IPS DF 6.9 (cell line): ENCODE measurements around the gene HOXD8.

Experiments
- DNase-seq: peaks from one replicate; pipeline ENCODE4 v3.0.0-alpha.2; 2013; ENCODE audit warnings: low read depth, low spot score
- H3K27ac ChIP-seq: one replicate; pipeline ENCODE4 v1.5.1; 2013; ENCODE audit warnings: low read length, control low read depth
- H3K27me3 ChIP-seq: 2 replicates; pipeline ENCODE4 v1.6.1; 2013; ENCODE audit warnings: mild to moderate bottlenecking, low read length; ENCODE audit not compliant: control insufficient read depth, insufficient read depth
- H3K36me3 ChIP-seq: 2 replicates; pipeline ENCODE4 v1.6.1; 2013; ENCODE audit warnings: low read length; ENCODE audit not compliant: control insufficient read depth, insufficient read depth
- H3K4me1 ChIP-seq: 2 replicates; pipeline ENCODE4 v1.6.1; 2013; ENCODE audit warnings: low read length; ENCODE audit not compliant: control insufficient read depth, insufficient read depth
- H3K4me3 ChIP-seq: 2 replicates; pipeline ENCODE4 v1.5.1; 2013; ENCODE audit warnings: mild to moderate bottlenecking, low read length
- H3K9me3 ChIP-seq: 2 replicates; pipeline ENCODE4 v1.6.1; 2013; ENCODE audit warnings: low read length, inconsistent platforms; ENCODE audit not compliant: control insufficient read depth, insufficient read depth
- WGBS: extraction: QIAGEN DNeasy Blood & Tissue Kit; methylation state at CpG from one replicate; pipeline ENCODE4 v1.1.7; 2013; ENCODE audit warnings: mixed read lengths, missing lambda C conversion rate; ENCODE audit not compliant: insufficient read length, insufficient coverage; 5-methylcytosine and 5-hydroxymethylcytosine counted together

Gene HOXD8

GRCh38 chr2:176173567-176174381 is 44.3 kb downstream of the HOXD8 start:
- Histone ChIP-seq H3K9me3 (no peaks in the 10 kb centered on the region), H3K36me3 (no peaks in the 10 kb centered on the region), H3K27me3 (peaks cover 94% of the 10 kb centered on the region), H3K27ac (no peak overlapping the region), H3K4me3 (no peak overlapping the region), H3K4me1 (peaks cover 6% of the 10 kb centered on the region)
- DNase-seq = no peak
- no CpG with 5 or more reads among the region's 7 CpGs for WGBS

DNA sequence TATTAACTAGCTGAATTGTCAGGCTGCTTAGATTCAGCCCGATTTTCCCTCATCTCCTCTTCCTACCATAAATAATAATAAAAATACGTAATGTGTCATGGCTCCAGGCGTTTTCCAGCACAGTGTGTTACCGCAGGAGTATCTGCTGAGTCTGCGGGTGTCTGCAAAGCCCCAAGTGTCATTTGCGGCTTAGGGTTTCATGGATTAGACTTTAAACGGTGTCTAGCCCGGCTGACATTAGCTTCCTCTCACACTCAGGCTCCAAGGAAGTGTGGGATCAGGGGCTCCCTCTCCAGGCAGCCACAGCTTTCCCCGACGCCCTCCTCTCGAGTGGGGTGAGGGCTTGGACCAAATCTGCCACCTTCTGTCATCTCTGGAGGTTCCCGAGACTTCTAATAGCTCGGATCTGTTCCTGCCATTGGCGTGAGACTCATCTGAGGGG is 44.9 kb downstream of the HOXD8 start:
- no peak for DNase-seq
- Histone ChIP-seq H3K9me3 (no peaks in the 10 kb centered on the region), H3K4me3 (no peak overlapping the region), H3K36me3 (no peaks in the 10 kb centered on the region), H3K27me3 (peaks cover 94% of the 10 kb centered on the region), H3K27ac (no peak overlapping the region), H3K4me1 (peaks cover 6% of the 10 kb centered on the region)
- WGBS = no CpG with 5 or more reads among the region's 14 CpGs

DNA sequence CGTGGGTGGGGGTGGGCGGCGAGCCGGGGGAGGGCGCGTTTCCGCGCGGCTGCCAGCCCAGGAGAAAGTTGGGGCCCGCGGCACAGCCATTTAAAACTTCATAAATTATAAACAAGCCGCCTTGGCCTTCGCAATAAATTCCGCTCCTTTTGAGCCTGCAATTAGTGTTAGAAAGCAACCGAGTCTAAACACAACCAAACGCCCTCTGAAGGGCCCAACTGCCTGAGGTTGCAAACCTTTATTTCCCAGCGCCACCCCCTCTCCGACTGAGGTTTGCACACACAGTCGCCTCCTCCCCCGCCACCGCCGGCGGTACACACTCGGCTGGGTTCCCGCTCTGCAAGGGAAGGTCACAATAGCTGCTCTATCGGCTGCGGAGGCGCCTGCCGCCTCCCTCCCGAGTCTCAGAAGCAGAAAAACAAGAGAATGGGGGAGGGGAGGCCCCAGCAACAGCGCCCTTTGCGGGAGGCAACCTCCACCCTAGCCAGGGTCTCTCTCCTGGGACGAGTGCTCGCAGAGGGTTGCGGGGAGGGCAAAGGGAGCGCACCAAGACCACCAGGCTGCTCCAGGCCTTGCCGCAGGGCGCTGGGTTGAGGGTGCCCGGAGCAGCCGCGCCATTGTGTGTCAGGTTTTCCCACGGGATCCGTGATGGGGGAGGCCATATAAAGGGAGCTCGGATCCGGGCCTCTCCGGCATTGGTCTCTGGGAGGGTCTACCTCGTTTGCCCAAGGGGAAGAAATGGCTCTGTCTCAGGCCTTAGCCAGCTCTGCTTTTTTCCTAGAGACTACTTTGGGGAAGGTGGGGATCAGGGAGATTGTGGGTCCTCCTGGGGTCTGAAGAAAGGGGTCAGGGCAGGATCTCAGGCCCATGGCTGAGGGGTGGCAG is 45.6 kb downstream of the HOXD8 start:
- H3K27me3 ChIP-seq = peaks cover 96% of the 10 kb centered on the region
- peaks cover 6% of the 10 kb centered on the region for H3K4me1 ChIP-seq
- no CpG with 5 or more reads among the region's 47 CpGs for WGBS
- H3K9me3 ChIP-seq = no peaks in the 10 kb centered on the region
- H3K36me3 ChIP-seq = no peaks in the 10 kb centered on the region
- no peak for DNase-seq
- peak overlapping the region; percentile 21; the same call in 1 of the 2 replicates for H3K4me3 ChIP-seq
- no peak overlapping the region for H3K27ac ChIP-seq

- WGBS = no CpG with 5 or more reads among the region's 7 CpGs
- Histone ChIP-seq H3K27me3 (peaks cover 95% of the 10 kb centered on the region), H3K4me1 (peaks cover 6% of the 10 kb centered on the region), H3K9me3 (no peaks in the 10 kb centered on the region), H3K4me3 (no peak overlapping the region), H3K27ac (no peak overlapping the region), H3K36me3 (no peaks in the 10 kb centered on the region)
- no peak for DNase-seq
Observed at GRCh38 chr2:176175709-176176607, 46.5 kb downstream of the HOXD8 start.

GRCh38 chr2:176177580-176178037 is 48.1 kb downstream of the HOXD8 start:
- no peak overlapping the region for H3K27ac ChIP-seq

DNA sequence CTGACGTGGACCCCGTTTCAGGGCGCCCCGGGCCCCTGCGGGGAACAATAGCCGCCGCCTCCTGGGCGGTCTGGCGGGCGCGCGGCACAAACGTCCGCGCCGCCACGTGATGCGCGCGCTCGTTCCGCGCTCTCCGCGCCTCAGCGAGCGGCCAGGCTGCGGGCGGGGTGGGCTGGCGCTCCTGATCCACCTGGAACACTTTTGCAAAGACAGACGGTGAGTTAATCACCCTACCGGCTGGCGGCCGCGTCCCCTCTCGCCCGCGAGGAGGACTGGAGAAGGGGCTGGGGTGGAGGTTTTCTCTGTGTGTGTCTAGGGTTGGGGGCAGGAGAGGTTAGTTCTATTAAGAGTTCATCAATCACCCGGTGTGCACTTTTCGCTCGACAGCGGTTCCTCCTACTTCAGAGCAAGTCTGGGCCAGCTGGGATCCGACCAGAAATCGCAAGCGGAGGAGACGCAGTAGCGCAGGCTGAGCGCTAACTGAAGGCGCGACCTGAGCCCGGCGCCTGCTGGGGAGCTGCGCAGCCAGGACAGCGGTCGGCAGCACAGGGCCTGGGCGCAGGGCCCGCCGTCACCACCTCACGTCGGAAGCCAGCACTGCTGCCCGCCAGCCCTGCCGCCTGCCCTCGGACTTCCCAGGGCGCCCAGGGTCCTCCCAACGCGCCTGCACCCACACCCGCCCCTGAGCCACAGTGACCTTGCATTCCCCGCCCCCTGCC is 48.7 kb downstream of the HOXD8 start:
- Histone ChIP-seq H3K4me3 (peak overlapping the region; percentile 19; the same call in 1 of the 2 replicates), H3K4me1 (peaks cover 6% of the 10 kb centered on the region; the same call in 1 of the 2 replicates), H3K27ac (no peak overlapping the region), H3K9me3 (no peaks in the 10 kb centered on the region), H3K27me3 (peaks cover 88% of the 10 kb centered on the region), H3K36me3 (no peaks in the 10 kb centered on the region)
- DNase-seq = no peak
- WGBS = no CpG with 5 or more reads among the region's 68 CpGs

More at GRCh38 chr2:176177580-176178037, 48.1 kb downstream of the HOXD8 start:
- H3K9me3 ChIP-seq = no peaks in the 10 kb centered on the region
- H3K36me3 ChIP-seq = no peaks in the 10 kb centered on the region
- DNase-seq = no peak
- no CpG with 5 or more reads among the region's 12 CpGs for WGBS
- peaks cover 6% of the 10 kb centered on the region; the same call in 1 of the 2 replicates for H3K4me1 ChIP-seq
- peaks cover 88% of the 10 kb centered on the region for H3K27me3 ChIP-seq
- peak overlapping the region; percentile 19; the same call in 1 of the 2 replicates for H3K4me3 ChIP-seq

DNA sequence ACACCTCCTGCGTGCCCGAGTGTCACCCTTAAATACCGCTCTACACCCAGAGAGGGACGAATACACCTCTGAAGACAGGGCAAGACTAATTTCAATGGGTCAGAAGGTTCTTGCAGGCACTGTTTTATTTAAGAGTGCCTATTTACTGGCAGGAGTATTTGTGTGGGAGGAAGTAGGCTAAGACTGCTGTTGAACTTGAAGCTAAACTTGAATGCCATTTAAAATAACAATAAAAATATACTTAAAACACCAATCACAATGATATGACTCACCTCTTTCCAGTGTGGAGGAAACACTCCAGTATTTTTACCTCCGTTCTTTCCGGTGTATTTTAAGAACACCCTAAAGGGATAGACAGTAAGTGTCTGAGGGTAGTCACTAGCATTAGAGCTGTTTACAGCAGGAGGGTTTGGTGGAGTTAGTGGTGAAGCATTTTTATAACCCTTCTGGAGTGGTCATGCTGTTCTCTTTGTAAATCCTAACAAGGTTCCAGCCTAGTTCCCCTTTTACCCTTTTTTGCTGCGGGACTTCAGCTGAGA is 49.3 kb downstream of the HOXD8 start:
- H3K4me1 ChIP-seq = peaks cover 6% of the 10 kb centered on the region; the same call in 1 of the 2 replicates
- no peaks in the 10 kb centered on the region for H3K36me3 ChIP-seq
- no peak for DNase-seq
- WGBS = no CpG with 5 or more reads among the region's 7 CpGs
- no peak overlapping the region for H3K27ac ChIP-seq
- H3K27me3 ChIP-seq = peaks cover 89% of the 10 kb centered on the region
- peak overlapping the region; percentile 19; the same call in 1 of the 2 replicates for H3K4me3 ChIP-seq
- no peaks in the 10 kb centered on the region for H3K9me3 ChIP-seq

DNA sequence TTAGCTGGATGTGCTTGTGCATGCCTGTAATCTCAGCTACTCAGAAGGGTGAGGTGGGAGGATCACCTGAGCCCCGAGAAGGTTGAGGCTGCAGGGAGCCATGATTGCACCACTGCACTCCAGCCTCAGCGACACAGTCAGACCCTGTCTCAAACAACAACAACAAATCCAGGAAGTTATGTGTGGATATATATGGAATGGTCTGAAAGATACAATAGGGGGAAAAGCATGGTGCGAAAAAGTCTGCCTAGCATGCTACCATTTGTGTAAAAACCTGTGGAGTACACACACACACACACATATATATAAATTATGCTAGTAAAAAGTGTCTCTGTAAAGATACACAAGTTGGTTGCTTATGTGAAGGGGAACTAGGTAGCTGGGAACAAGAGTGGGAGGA is 52.0 kb downstream of the HOXD8 start:
- Histone ChIP-seq H3K27me3 (peaks cover 86% of the 10 kb centered on the region), H3K9me3 (no peaks in the 10 kb centered on the region), H3K27ac (no peak overlapping the region), H3K4me3 (no peak overlapping the region), H3K36me3 (no peaks in the 10 kb centered on the region), H3K4me1 (peaks cover 3% of the 10 kb centered on the region; the same call in 1 of the 2 replicates)
- WGBS = no CpG with 5 or more reads among the region's 3 CpGs
- no peak for DNase-seq
